SK-N-SH (cell line): ENCODE data around the gene PEMT. TPM values are rescaled to one million over a fixed set of nuclear protein-coding genes. Genes with fewer than 3 reads are reported as not detected.

ENCODE experiments used
- CTCF ChIA-PET: fragments of 300-600, 350-600 bp; formaldehyde crosslinking; extraction: SDS; loops from one replicate; lab custom pipeline; 2021; lab: Yijun Ruan, JAX
- POLR2A ChIA-PET: fragments of 350-600 bp; sonication (Branson Sonifier 250); formaldehyde crosslinking; extraction: SDS; loops from one replicate; lab custom pipeline; 2020; ENCODE audit warnings: antibody characterized with exemption, inconsistent platforms; lab: Yijun Ruan, JAX
- DNase-seq: peaks from one replicate; pipeline ENCODE4 v3.0.0; 2012
- H2AFZ ChIP-seq: fragments of 200-600 bp; sonication (generic); 2 replicates; pipeline ENCODE4 v1.8.1; 2016; ENCODE audit warnings: antibody characterized with exemption, mild to moderate bottlenecking, low read depth
- H3F3A ChIP-seq: fragments of 200-600 bp; sonication (generic); replicated peaks from 2 replicates; pipeline ENCODE3; 2016; ENCODE audit warnings: antibody characterized with exemption, mild to moderate bottlenecking; ENCODE audit not compliant: insufficient read depth
- H3K27ac ChIP-seq, 2 experiments: fragments of 200-500 bp in 1 of 2; fragments of 200-600 bp in 1 of 2; sonication (Bioruptor generic) in 1 of 2; sonication (generic), shearing (Covaris generic) in 1 of 2; 2 replicates each; pipeline versions ENCODE4 v1.5.1 to v1.6.1; 2014 to 2016; ENCODE audit warnings: low read depth in 2 of 2, inconsistent platforms in 1 of 2, low read length in 1 of 2, mild to moderate bottlenecking in 1 of 2, mixed read lengths in 1 of 2
- H3K27me3 ChIP-seq: fragments of 200-600 bp; sonication (generic), shearing (Covaris generic); 2 replicates; pipeline ENCODE4 v1.6.1; 2016; ENCODE audit warnings: mixed run types; ENCODE audit not compliant: insufficient read depth
- H3K36me3 ChIP-seq, 2 experiments: fragments of 200-500 bp in 1 of 2; fragments of 200-600 bp in 1 of 2; sonication (Bioruptor generic) in 1 of 2; sonication (generic) in 1 of 2; replicated peaks in 1 of 2; 2 replicates each; pipeline versions ENCODE3 to v1.5.1; 2014 to 2016; ENCODE audit warnings: low read length in 1 of 2, mild to moderate bottlenecking in 1 of 2; ENCODE audit not compliant: insufficient read depth in 2 of 2, control insufficient read depth in 1 of 2
- H3K4me1 ChIP-seq, 2 experiments: fragments of 200-500 bp in 1 of 2; fragments of 200-600 bp in 1 of 2; sonication (Bioruptor generic) in 1 of 2; sonication (generic), shearing (Covaris generic) in 1 of 2; 2 replicates each; pipeline versions ENCODE4 v1.5.1 to v1.6.1; 2014 to 2016; ENCODE audit warnings: low read depth in 1 of 2, low read length in 1 of 2, mixed run types in 1 of 2; ENCODE audit not compliant: insufficient read depth in 2 of 2, control insufficient read depth in 1 of 2
- H3K4me2 ChIP-seq: fragments of 200-600 bp; sonication (generic), shearing (Covaris generic); 2 replicates; pipeline ENCODE4 v1.6.1; 2017; ENCODE audit warnings: mixed run types
- H3K4me3 ChIP-seq, 2 experiments: fragments of 200-500 bp in 1 of 2; fragments of 200-600 bp in 1 of 2; sonication (Bioruptor generic) in 1 of 2; sonication (generic), shearing (Covaris generic) in 1 of 2; 2 replicates each; pipeline versions ENCODE4 v1.5.1 to v1.8.1; 2014 to 2016; ENCODE audit warnings: low read depth in 2 of 2, inconsistent platforms in 1 of 2, low read length in 1 of 2, mild to moderate bottlenecking in 1 of 2, mixed read lengths in 1 of 2, moderate library complexity in 1 of 2
- H3K79me2 ChIP-seq: fragments of 200-600 bp; sonication (generic); 2 replicates; pipeline ENCODE4 v1.8.1; 2017; ENCODE audit warnings: mild to moderate bottlenecking; ENCODE audit not compliant: insufficient read depth
- H3K9ac ChIP-seq: fragments of 200-600 bp; sonication (generic); 2 replicates; pipeline ENCODE4 v1.6.1; 2017; ENCODE audit warnings: mixed run types
- H3K9me2 ChIP-seq: fragments of 200-600 bp; sonication (generic); 2 replicates; pipeline ENCODE4 v1.6.1; 2017; ENCODE audit warnings: mixed run types
- H3K9me3 ChIP-seq: fragments of 200-600 bp; sonication (generic); 2 replicates; pipeline ENCODE4 v1.6.1; 2017; ENCODE audit warnings: mixed run types, mild to moderate bottlenecking, moderate library complexity
- H4K20me1 ChIP-seq: fragments of 200-600 bp; sonication (generic); 2 replicates; pipeline ENCODE4 v1.6.1; 2017; ENCODE audit warnings: mild to moderate bottlenecking, mixed run types; ENCODE audit not compliant: insufficient read depth
- FOSL2 ChIP-seq: IDR thresholded peaks from 2 replicates; pipeline ENCODE4 v1.4.0; 2012; ENCODE audit warnings: low read depth, mild to moderate bottlenecking, moderate library complexity, borderline replicate concordance
- GABPA ChIP-seq: IDR thresholded peaks from 2 replicates; pipeline ENCODE4 v1.4.0; 2012; ENCODE audit warnings: low read depth, mild to moderate bottlenecking
- GATA2 ChIP-seq: sonication (generic); formaldehyde crosslinking; IDR thresholded peaks from 2 replicates; pipeline ENCODE4 v1.5.0; 2020; ENCODE audit warnings: mild to moderate bottlenecking, missing genetic modification reagents
- MEF2A ChIP-seq: IDR thresholded peaks from 2 replicates; pipeline ENCODE4 v1.4.0; 2012; ENCODE audit warnings: low read depth, borderline replicate concordance
- RXRA ChIP-seq: IDR thresholded peaks from 2 replicates; pipeline ENCODE4 v1.4.0; 2012; ENCODE audit warnings: low read depth, mild to moderate bottlenecking, borderline replicate concordance
- SMC3 ChIP-seq: IDR thresholded peaks from 2 replicates; pipeline ENCODE4 v1.6.1; 2012; ENCODE audit warnings: low read depth, low read length, improper control_type of control experiment
- TEAD4 ChIP-seq: IDR thresholded peaks from 2 replicates; pipeline ENCODE4 v1.4.0; 2012; ENCODE audit warnings: mild to moderate bottlenecking, borderline replicate concordance; ENCODE audit not compliant: insufficient read depth
- WGBS: methylation state at CpG from one replicate; pipeline ENCODE4 v1.1.6; 2017; ENCODE audit warnings: low lambda C conversion rate; 5-methylcytosine and 5-hydroxymethylcytosine counted together
- polyA plus RNA-seq, 3 experiments: library from polyadenylated mRNA; depleted of rRNA; stranded (reverse); fragments of >200 nt; gene quantifications; 2 replicates each; pipeline ENCODE4 v1.2.3, GENCODE V29; 2012
- TF ChIP-seq, protein P1 (sequence below): IDR thresholded peaks from 2 replicates; pipeline ENCODE4 v1.4.0; 2012; ENCODE audit warnings: low read depth, borderline replicate concordance
- TF ChIP-seq, protein P2 (sequence below): IDR thresholded peaks from 2 replicates; pipeline ENCODE4; 2012

PEMT gene
- polyA plus RNA-seq, 1 of the 3 experiments (the other 2 are of a cell fraction): 52.8 TPM

DNA sequence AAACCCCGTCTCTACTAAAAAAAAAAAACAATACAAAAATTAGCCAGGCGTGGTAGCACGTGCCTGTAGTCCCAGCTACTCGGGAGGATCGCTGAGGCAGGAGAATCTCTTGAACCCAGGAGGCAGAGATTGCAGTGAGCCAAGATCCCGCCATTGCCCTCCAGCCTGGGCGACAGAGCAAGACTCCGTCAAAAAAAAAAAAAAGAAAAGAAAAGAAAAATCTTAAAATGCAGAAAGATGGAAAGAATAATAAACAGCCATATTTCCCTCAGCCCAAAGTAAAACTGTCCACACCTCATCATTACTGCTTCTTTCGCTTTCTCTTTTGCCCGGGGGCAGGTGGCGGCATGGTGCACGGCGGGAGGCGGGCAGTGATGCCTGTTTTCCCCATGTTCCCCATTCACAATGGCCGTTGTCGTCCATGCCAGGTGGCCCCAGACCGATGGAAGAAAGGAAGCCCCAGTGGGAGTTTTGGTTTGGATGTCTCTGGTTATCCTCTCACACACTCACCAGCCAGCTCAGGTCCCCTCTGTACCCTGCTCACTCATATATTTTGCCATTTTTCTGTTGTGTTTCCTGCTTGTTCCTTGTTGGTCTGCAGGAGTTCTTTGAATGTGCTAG is 37.0 kb upstream of the PEMT start:
- H3K36me3 ChIP-seq: no peaks in the 10 kb centered on the region
- no peak overlapping the region for H3K4me3 ChIP-seq
- H3K4me2 ChIP-seq: no peak overlapping the region
- H3F3A ChIP-seq: no peaks in the 10 kb centered on the region
- no peak overlapping the region for H2AFZ ChIP-seq
- no peaks in the 10 kb centered on the region for H3K9me3 ChIP-seq
- ChIA-PET CTCF (no interaction called here), POLR2A (no interaction called here)
- H3K9me2 ChIP-seq: no peaks in the 10 kb centered on the region
- no peak overlapping the region for H3K9ac ChIP-seq
- 69% methylated on average over 17 of the region's 17 CpGs for WGBS
- H4K20me1 ChIP-seq: no peaks in the 10 kb centered on the region
- no peaks in the 10 kb centered on the region; a peak in 1 of 4 replicates for H3K4me1 ChIP-seq
- DNase-seq: no peak
- H3K79me2 ChIP-seq: no peaks in the 10 kb centered on the region
- TF ChIP-seq, protein P1, sequence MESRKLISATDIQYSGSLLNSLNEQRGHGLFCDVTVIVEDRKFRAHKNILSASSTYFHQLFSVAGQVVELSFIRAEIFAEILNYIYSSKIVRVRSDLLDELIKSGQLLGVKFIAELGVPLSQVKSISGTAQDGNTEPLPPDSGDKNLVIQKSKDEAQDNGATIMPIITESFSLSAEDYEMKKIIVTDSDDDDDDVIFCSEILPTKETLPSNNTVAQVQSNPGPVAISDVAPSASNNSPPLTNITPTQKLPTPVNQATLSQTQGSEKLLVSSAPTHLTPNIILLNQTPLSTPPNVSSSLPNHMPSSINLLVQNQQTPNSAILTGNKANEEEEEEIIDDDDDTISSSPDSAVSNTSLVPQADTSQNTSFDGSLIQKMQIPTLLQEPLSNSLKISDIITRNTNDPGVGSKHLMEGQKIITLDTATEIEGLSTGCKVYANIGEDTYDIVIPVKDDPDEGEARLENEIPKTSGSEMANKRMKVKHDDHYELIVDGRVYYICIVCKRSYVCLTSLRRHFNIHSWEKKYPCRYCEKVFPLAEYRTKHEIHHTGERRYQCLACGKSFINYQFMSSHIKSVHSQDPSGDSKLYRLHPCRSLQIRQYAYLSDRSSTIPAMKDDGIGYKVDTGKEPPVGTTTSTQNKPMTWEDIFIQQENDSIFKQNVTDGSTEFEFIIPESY: no peak
- TF ChIP-seq, all 33 proteins: peak for 0
- H3K27ac ChIP-seq: no peak overlapping the region
- no peaks in the 10 kb centered on the region for H3K27me3 ChIP-seq

DNA sequence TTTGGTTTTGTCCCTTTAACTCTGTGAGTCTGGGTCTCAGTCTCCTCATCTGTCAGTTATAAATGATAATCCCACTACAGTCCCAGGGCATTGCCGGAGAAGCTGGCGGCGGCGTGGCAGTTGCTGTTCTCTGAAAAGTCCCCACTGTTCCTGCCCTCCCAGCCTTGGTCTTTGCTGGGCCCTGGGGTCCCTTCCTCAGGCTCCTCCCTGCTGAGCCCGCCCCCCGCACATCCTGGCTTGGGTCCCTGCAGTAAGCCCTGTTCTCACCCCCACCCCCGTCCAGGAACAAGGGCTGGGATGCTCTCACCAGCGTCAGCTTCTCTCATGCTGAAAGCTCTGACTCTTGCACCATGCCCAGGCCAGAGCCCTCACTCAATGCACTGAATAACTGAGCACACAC is 35.3 kb upstream of the PEMT start:
- ChIA-PET CTCF (interaction anchor here (1.2 to 2.0 kb wide), 4 partner anchors 13 to 272 kb away, joined by 3 to 8 read pairs (median 5); no protein-coding TSS in a partner anchor), POLR2A (interaction anchor here (0.6 kb wide), 1 partner anchor 365 kb away, joined by 3 read pairs; no protein-coding TSS in a partner anchor)
- Histone ChIP-seq H3K27ac (no peak overlapping the region), H3K4me1 (no peaks in the 10 kb centered on the region; a peak in 1 of 4 replicates), H3K9me3 (no peaks in the 10 kb centered on the region), H2AFZ (no peak overlapping the region), H4K20me1 (no peaks in the 10 kb centered on the region), H3K36me3 (no peaks in the 10 kb centered on the region), H3K9ac (no peak overlapping the region), H3K4me3 (no peak overlapping the region), H3K9me2 (no peaks in the 10 kb centered on the region), H3K27me3 (no peaks in the 10 kb centered on the region), H3K79me2 (no peaks in the 10 kb centered on the region), H3F3A (no peaks in the 10 kb centered on the region), H3K4me2 (no peak overlapping the region)
- no peak for DNase-seq
- WGBS: 66% methylated on average over 5 of the region's 8 CpGs
- TF ChIP-seq FOSL2 (no peak), GABPA (no peak), TEAD4 (no peak), GATA2 (CRISPR knock-in tag) (no peak), RXRA (no peak), MEF2A (no peak), SMC3 (no peak)
- TF ChIP-seq, protein P2, sequence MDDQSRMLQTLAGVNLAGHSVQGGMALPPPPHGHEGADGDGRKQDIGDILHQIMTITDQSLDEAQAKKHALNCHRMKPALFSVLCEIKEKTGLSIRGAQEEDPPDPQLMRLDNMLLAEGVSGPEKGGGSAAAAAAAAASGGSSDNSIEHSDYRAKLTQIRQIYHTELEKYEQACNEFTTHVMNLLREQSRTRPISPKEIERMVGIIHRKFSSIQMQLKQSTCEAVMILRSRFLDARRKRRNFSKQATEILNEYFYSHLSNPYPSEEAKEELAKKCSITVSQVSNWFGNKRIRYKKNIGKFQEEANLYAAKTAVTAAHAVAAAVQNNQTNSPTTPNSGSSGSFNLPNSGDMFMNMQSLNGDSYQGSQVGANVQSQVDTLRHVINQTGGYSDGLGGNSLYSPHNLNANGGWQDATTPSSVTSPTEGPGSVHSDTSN: no peak
